GM18505 (cell line): ENCODE results near the gene AGPAT4.

Source experiments
- ATAC-seq: cut with Tn5 transposase; IDR thresholded peaks from one replicate; pipeline ENCODE4 v1.9.1; 2021; ENCODE audit not compliant: unreplicated experiment
- POLR2A ChIP-seq: IDR thresholded peaks from 4 replicates; pipeline ENCODE4 v1.6.1; 2011; ENCODE audit warnings: borderline replicate concordance; ENCODE audit not compliant: insufficient read depth, insufficient read length; ENCODE audit errors: extremely low read depth

Gene AGPAT4

GRCh38 chr6:161107779-161108730 lies 165.8 kb downstream of the AGPAT4 start:
- no peak for TF ChIP-seq POLR2A
- no peak for ATAC-seq

- no peak for TF ChIP-seq POLR2A
- no peak for ATAC-seq
Measured at GRCh38 chr6:161105408-161105807, 168.5 kb downstream of the AGPAT4 start.

- no peak for TF ChIP-seq POLR2A
- ATAC-seq, result no peak
Measured at GRCh38 chr6:161104966-161105365, 168.9 kb downstream of the AGPAT4 start.

GRCh38 chr6:161103475-161103874 lies 170.4 kb downstream of the AGPAT4 start:
- no peak for TF ChIP-seq POLR2A
- ATAC-seq, result no peak

GRCh38 chr6:161101517-161101916 lies 172.3 kb downstream of the AGPAT4 start:
- ATAC-seq, result no peak
- no peak for TF ChIP-seq POLR2A

GRCh38 chr6:161100072-161100471 lies 173.8 kb downstream of the AGPAT4 start:
- no peak for ATAC-seq
- TF ChIP-seq POLR2A, result no peak

GRCh38 chr6:161095916-161096315 lies 177.9 kb downstream of the AGPAT4 start:
- ATAC-seq, result no peak
- no peak for TF ChIP-seq POLR2A

GRCh38 chr6:161094955-161095354 lies 178.9 kb downstream of the AGPAT4 start:
- TF ChIP-seq POLR2A, result no peak
- no peak for ATAC-seq

GRCh38 chr6:161091972-161092701 lies 181.7 kb downstream of the AGPAT4 start:
- TF ChIP-seq POLR2A, result no peak
- ATAC-seq, result no peak

GRCh38 chr6:161091151-161091550 lies 182.7 kb downstream of the AGPAT4 start:
- ATAC-seq, result no peak
- no peak for TF ChIP-seq POLR2A

GRCh38 chr6:161088676-161089328 lies 185.1 kb downstream of the AGPAT4 start:
- no peak for TF ChIP-seq POLR2A
- no peak for ATAC-seq

GRCh38 chr6:161085246-161085645 lies 188.6 kb downstream of the AGPAT4 start:
- ATAC-seq, result no peak
- no peak for TF ChIP-seq POLR2A

- no peak for ATAC-seq
- TF ChIP-seq POLR2A, result no peak
Measured at GRCh38 chr6:161082215-161082614, 191.6 kb downstream of the AGPAT4 start.

GRCh38 chr6:161080263-161080970 lies 193.4 kb downstream of the AGPAT4 start:
- no peak for ATAC-seq
- TF ChIP-seq POLR2A, result no peak
